SK-N-SH (cell line): ENCODE measurements around the gene DPPA3.
"Not testable (repeated sequence)": the region's sequence is repeated elsewhere in the genome, so short reads cannot be mapped to it uniquely, and the experiment has no call there.

Experiments
- CTCF ChIP-seq: fragments of 200-600 bp; sonication (generic); IDR thresholded peaks from 2 replicates; pipeline ENCODE4 v1.6.1; 2017; ENCODE audit warnings: antibody characterized with exemption, mild to moderate bottlenecking, moderate library complexity
- EP300 ChIP-seq, 2 experiments: IDR thresholded peaks; 2 replicates each; pipeline versions ENCODE4 v1.4.0 to v1.6.1; 2012; ENCODE audit warnings: borderline replicate concordance in 1 of 2, low read depth in 1 of 2, low read length in 1 of 2
- GABPA ChIP-seq: IDR thresholded peaks from 2 replicates; pipeline ENCODE4 v1.4.0; 2012; ENCODE audit warnings: low read depth, mild to moderate bottlenecking
- PBX3 ChIP-seq: IDR thresholded peaks from 2 replicates; pipeline ENCODE4; 2012
- RAD21 ChIP-seq: IDR thresholded peaks from 2 replicates; pipeline ENCODE4 v1.6.1; 2012; ENCODE audit warnings: mild to moderate bottlenecking, low read length
- RCOR1 ChIP-seq: fragments of 150-350 bp; IDR thresholded peaks from 2 replicates; pipeline ENCODE4 v1.6.1; 2017; ENCODE audit warnings: antibody characterized with exemption, low read length
- RFX5 ChIP-seq: IDR thresholded peaks from 2 replicates; pipeline ENCODE4 v1.6.1; 2012; ENCODE audit warnings: mild to moderate bottlenecking, improper control_type of control experiment, low read length
- TAF1 ChIP-seq: IDR thresholded peaks from 2 replicates; pipeline ENCODE4 v1.6.1; 2012; ENCODE audit warnings: low read depth, mild to moderate bottlenecking, low read length, moderate library complexity, borderline replicate concordance
- TEAD4 ChIP-seq: IDR thresholded peaks from 2 replicates; pipeline ENCODE4 v1.4.0; 2012; ENCODE audit warnings: mild to moderate bottlenecking, borderline replicate concordance; ENCODE audit not compliant: insufficient read depth
- TF ChIP-seq, protein P1 (sequence below): IDR thresholded peaks from 2 replicates; pipeline ENCODE4 v1.6.1; 2012; ENCODE audit warnings: mild to moderate bottlenecking, low read depth, low read length, moderate library complexity

DNA sequence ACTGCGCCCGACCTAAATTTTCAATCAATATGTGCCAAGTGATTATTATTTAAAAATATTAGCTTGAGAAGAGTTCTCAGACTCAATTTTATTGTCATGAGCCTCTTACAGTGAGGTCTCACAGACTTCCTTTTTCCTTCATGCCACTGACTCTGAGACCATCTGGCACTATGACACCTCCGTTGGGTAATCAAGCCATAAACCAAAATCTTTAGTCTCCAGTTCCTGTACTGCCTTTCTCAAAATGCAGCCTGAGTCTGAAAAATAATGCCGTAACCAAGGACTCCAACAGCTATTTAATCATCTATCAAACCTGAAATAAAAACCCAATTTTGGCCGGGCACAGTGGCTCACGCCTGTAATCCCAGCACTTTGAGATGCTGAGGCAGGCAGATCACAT, 35.8 kb upstream of the DPPA3 start:
- TF ChIP-seq, protein P1, sequence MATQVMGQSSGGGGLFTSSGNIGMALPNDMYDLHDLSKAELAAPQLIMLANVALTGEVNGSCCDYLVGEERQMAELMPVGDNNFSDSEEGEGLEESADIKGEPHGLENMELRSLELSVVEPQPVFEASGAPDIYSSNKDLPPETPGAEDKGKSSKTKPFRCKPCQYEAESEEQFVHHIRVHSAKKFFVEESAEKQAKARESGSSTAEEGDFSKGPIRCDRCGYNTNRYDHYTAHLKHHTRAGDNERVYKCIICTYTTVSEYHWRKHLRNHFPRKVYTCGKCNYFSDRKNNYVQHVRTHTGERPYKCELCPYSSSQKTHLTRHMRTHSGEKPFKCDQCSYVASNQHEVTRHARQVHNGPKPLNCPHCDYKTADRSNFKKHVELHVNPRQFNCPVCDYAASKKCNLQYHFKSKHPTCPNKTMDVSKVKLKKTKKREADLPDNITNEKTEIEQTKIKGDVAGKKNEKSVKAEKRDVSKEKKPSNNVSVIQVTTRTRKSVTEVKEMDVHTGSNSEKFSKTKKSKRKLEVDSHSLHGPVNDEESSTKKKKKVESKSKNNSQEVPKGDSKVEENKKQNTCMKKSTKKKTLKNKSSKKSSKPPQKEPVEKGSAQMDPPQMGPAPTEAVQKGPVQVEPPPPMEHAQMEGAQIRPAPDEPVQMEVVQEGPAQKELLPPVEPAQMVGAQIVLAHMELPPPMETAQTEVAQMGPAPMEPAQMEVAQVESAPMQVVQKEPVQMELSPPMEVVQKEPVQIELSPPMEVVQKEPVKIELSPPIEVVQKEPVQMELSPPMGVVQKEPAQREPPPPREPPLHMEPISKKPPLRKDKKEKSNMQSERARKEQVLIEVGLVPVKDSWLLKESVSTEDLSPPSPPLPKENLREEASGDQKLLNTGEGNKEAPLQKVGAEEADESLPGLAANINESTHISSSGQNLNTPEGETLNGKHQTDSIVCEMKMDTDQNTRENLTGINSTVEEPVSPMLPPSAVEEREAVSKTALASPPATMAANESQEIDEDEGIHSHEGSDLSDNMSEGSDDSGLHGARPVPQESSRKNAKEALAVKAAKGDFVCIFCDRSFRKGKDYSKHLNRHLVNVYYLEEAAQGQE = not testable (repeated sequence)
- not testable (repeated sequence) for TF ChIP-seq CTCF; TAF1; PBX3; RCOR1; RAD21; EP300 (IDR thresholded peaks at IDR 0.05; ENCODE audit: borderline replicate concordance in 1 of 2, low read depth in 1 of 2, low read length in 1 of 2); TEAD4; GABPA; RFX5
